ENCODE results near the gene SEC23B.

DNA sequence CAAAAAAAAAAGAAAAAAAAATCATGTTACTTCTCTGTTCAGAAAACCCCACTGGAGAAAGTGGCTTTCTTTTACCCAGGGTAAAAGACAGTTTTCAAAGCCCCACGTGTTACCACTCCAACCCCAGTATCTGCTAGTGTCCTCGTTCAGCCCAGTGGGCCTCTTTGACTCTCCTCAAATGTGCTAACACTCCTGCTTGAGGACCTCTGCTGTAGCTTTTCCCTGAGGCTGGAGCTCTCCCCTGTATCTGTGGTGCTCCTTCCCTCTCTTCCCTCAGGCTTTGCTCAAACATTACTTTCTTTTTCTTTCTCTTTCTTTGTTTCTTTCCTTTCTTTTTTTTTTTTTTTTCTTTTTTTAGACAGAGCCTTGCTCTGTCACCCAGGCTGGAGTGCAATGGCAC, 15.3 kb downstream of the SEC23B start:
- TF ChIP-seq, protein P1, sequence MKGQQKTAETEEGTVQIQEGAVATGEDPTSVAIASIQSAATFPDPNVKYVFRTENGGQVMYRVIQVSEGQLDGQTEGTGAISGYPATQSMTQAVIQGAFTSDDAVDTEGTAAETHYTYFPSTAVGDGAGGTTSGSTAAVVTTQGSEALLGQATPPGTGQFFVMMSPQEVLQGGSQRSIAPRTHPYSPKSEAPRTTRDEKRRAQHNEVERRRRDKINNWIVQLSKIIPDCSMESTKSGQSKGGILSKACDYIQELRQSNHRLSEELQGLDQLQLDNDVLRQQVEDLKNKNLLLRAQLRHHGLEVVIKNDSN (CRISPR knock-in tag; IDR thresholded peaks at IDR 0.05) = no peak
- no peak for TF ChIP-seq ATF3 (CRISPR knock-in tag; conservative IDR thresholded peaks at IDR 0.05)
- no peak for TF ChIP-seq CTCF (IDR thresholded peaks at IDR 0.05)
- TF ChIP-seq ZNF532 (CRISPR knock-in tag; IDR thresholded peaks at IDR 0.05; ENCODE audit: borderline replicate concordance) = no peak
- TF ChIP-seq FOXP4 (CRISPR knock-in tag; IDR thresholded peaks at IDR 0.05) = no peak
- no peak for TF ChIP-seq SP1 (CRISPR knock-in tag; conservative IDR thresholded peaks at IDR 0.05)
- no peak for TF ChIP-seq FOXJ3 (CRISPR knock-in tag; IDR thresholded peaks at IDR 0.05; ENCODE audit: borderline replicate concordance)
- TF ChIP-seq KAT7 (CRISPR knock-in tag; IDR thresholded peaks at IDR 0.05; ENCODE audit: borderline replicate concordance) = no peak
- TF ChIP-seq E2F4 (CRISPR knock-in tag; IDR thresholded peaks at IDR 0.05; ENCODE audit: borderline replicate concordance, low read depth) = no peak
- TF ChIP-seq, protein P2, sequence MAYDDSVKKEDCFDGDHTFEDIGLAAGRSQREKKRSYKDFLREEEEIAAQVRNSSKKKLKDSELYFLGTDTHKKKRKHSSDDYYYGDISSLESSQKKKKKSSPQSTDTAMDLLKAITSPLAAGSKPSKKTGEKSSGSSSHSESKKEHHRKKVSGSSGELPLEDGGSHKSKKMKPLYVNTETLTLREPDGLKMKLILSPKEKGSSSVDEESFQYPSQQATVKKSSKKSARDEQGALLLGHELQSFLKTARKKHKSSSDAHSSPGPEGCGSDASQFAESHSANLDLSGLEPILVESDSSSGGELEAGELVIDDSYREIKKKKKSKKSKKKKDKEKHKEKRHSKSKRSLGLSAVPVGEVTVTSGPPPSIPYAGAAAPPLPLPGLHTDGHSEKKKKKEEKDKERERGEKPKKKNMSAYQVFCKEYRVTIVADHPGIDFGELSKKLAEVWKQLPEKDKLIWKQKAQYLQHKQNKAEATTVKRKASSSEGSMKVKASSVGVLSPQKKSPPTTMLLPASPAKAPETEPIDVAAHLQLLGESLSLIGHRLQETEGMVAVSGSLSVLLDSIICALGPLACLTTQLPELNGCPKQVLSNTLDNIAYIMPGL (CRISPR knock-in tag; IDR thresholded peaks at IDR 0.05) = no peak

All from WTC11 (cell line).